T-helper 1 cell treated with Interleukin-12 subunit alpha and Interleukin-12 subunit beta and Interleukin-4 antibody, amounts not matched to agents 30 ng/mL and 1 ng/mL, for 36 hours (primary cell): ENCODE results near the gene BICD1. TPM values are rescaled to one million over a fixed set of nuclear protein-coding genes. Genes with fewer than 3 reads are reported as not detected.
"Not testable (repeated sequence)": the region's sequence is repeated elsewhere in the genome, so short reads cannot be mapped to it uniquely, and the experiment has no call there.

ENCODE experiments used
- intact Hi-C: fragments of 100-400 bp; cut with micrococcal nuclease; formaldehyde crosslinking; loops from one replicate; pipeline ENCODE4 v1.15.1; 2024
- total RNA-seq: library from RNA; stranded (reverse); gene quantifications from 2 replicates; pipeline ENCODE4 v1.2.3, GENCODE V29; 2022

The BICD1 gene
- total RNA-seq, 1 donor from 2014 or later = 20.8 TPM

GRCh38 chr12:32273063-32273522 lies 166.4 kb downstream of the BICD1 start:
- intact Hi-C loops = no loop called here

DNA sequence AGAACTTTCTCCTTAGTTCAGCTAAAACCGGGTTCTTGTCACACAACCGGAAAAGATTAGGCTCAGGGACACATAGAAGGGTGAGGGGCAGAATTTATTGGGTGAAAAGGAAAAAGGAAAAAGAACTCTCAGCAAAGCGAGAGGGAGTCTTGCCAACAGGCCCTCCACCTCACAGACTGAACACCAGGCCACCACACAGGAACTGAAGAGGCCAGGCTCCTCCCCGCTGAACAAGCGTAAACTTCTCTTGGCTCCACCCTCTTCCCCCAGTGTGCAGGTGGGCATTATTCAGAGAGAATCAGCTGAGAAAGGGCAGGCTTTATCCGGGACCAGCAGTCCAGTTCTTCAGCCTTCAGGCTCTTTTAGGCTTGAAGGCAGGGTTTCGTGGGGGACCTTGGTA lies 167.1 kb downstream of the BICD1 start:
- intact Hi-C loops = no loop called here

- intact Hi-C loops = no loop called here
These were observed 168.0 kb downstream of the BICD1 start for GRCh38 chr12:32274665-32275064.

DNA sequence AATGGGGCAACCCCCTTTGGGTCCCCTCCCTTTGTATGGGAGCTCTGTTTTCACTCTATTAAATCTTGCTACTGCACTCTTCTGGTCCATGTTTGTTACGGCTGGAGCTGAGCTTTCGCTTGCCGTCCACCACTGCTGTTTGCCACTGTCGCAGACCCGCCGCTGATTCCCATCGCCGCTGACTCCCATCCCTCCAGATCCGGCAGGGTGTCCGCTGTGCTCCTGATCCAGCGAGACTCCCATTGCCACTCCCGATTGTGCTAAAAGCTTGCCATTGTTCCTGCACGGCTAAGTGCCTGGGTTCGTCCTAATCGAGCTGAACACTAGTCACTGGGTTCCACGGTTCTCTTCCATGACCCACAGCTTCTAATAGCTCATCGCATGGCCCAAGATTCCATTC lies 168.9 kb downstream of the BICD1 start:
- intact Hi-C loops = not testable (repeated sequence)

- intact Hi-C loops = no loop called here
These were observed 171.1 kb downstream of the BICD1 start for GRCh38 chr12:32277774-32278173.

DNA sequence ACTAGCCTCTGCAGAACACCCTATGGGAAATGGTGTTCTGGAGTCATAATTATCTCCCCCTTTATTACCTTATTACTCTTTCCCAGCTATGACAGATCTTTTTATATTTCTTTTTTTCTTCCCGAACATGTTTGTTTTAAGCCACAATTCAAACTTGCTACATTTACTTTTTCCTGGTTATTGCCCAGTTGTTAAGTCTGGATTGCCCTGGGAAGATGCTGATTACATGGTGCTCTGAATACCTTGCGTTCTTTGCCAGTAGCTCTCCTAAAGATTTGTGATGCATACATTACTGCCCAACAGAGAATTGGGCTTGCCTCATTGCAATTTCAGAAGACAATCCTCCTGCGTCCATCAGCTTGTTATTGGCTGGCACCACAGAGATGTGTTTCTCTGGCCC lies 174.5 kb downstream of the BICD1 start:
- intact Hi-C loops = no loop called here

DNA sequence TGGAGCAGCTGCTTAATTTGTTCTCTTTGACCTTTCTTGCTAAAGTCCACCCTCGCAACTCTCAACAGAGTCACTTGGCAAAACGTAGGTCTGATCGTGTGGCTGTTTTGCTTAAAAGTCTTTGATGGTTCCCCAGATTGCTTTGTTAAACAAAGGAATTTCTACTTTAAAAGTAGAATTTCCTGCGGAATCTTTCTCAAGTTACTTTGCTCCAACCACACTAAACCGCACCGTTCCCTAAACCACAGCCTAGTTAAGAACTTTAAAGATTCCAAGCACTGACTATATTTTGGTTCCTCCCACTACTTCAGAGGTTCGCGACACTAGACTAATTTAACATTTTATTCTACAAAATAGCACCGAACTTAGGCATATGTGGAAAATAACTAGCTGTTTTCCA lies 177.9 kb downstream of the BICD1 start:
- intact Hi-C loops = no loop called here

GRCh38 chr12:32285021-32285420 lies 178.4 kb downstream of the BICD1 start:
- intact Hi-C loops = no loop called here

- intact Hi-C loops = no loop called here
These were observed 178.8 kb downstream of the BICD1 start for GRCh38 chr12:32285489-32285888.

DNA sequence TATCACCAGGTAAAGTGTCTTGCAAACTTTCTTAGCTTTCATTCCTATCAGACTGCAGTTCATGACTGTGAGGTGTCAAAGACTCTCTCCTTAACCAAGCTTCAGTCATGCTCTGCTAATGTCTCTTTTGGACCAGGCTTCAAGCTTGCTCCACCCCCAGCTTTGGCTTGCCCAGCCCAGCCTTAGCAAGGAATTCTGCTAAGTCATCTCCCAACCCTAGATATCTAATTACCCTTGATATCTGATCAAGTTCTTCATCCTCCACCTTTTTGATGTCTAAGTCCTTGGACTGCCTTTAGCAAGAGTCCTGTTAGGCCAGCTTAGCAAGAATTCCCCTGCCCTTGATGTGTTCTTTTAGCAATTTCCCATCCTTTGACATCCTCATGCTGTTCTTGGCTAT lies 183.8 kb downstream of the BICD1 start:
- intact Hi-C loops = no loop called here

GRCh38 chr12:32292151-32292550 lies 185.5 kb downstream of the BICD1 start:
- intact Hi-C loops = no loop called here

DNA sequence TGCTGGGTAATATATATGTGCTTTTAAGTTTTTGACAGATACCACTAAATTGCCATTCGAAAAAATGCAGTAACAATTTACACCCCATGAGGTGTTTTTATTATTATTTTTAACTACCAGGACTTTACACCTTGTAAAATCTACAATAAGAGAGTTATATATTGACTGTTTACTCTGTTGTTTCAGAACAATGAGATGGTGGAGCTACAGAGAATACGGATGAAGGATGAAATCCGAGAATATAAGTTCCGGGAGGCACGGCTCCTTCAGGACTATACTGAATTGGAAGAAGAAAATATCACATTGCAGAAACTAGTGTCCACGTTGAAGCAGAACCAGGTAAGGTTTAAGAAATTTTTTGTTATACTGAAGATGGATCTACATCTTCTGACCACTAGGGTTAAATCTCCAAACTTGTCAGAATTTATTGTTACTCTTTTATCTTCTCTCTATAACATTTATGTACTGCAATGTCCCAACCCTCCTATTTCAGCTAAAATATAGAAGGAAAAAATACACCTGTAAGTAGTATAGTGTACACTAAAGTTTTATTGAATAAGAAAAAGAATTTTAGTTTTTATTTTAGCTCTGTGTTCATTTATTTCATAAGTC lies 187.3 kb downstream of the BICD1 start:
- intact Hi-C loops = no loop called here

GRCh38 chr12:32296567-32296966 lies 189.9 kb downstream of the BICD1 start:
- intact Hi-C loops = no loop called here

- intact Hi-C loops = no loop called here
These were observed 192.3 kb downstream of the BICD1 start for GRCh38 chr12:32298917-32299316.

- intact Hi-C loops = no loop called here
These were observed 194.6 kb downstream of the BICD1 start for GRCh38 chr12:32301216-32301615.

GRCh38 chr12:32302218-32303173 lies 195.8 kb downstream of the BICD1 start:
- intact Hi-C loops = loop anchor here (1.0 kb wide), 1 partner anchor 620 kb away; no protein-coding TSS in a partner anchor

DNA sequence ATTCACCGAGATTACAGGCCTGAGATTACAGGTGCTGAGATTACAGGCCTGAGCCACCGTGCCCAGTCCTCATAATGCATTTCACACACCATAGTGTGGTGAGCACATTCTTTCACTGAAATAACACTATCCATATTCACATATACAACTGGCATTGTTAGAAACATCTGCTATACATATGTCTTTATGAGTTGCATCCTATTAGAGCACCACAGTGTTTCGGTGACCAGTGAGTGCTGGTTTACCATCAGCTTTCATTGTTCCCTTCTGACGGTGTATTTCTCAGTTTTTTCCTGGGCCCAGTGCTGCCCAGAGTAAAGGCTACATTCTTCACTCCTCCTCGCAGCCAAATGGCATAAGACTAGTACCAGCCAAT lies 196.5 kb downstream of the BICD1 start:
- intact Hi-C loops = no loop called here

GRCh38 chr12:32305163-32305562 lies 198.5 kb downstream of the BICD1 start:
- intact Hi-C loops = loop anchor here (2.0 kb wide), 2 partner anchors 244 to 902 kb away; no protein-coding TSS in a partner anchor

DNA sequence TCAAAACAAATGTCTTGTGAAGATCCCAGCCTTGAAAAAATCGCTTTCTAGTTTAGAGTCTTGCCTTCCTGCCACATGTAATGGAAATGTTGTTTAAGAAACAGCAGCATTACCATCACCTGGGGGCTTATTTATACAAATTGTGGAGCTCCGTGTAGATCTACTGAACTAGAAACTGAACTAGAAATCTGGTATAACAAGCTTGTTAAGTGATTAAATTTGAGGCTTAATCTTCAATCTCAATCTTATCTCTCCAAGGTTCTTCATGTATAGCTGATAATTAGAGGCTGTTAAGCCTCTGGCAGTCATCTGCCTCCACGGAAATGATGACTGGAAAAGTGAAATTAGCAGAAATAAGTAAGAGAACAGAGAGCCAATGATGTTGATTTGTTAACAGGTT lies 200.7 kb downstream of the BICD1 start:
- intact Hi-C loops = no loop called here

- intact Hi-C loops = loop anchor here (5.0 kb wide), 1 partner anchor 367 kb away; the partner anchor contains the start of gene DNM1L
These were observed 203.4 kb downstream of the BICD1 start for GRCh38 chr12:32309811-32310736.

GRCh38 chr12:32312049-32312670 lies 205.5 kb downstream of the BICD1 start:
- intact Hi-C loops = loop anchor here (1.0 to 5.0 kb wide), 7 partner anchors 252 to 1711 kb away; partner anchors contain the start of genes ALG10 and DNM1L
